HG03520 (cell line): ENCODE results near the gene OLFM4.

Experiments
- ATAC-seq: cut with Tn5 transposase; IDR thresholded peaks from one replicate; pipeline ENCODE4 v1.9.1; 2021; ENCODE audit warnings: mild to moderate bottlenecking, moderate library complexity; ENCODE audit not compliant: unreplicated experiment

Gene OLFM4

DNA sequence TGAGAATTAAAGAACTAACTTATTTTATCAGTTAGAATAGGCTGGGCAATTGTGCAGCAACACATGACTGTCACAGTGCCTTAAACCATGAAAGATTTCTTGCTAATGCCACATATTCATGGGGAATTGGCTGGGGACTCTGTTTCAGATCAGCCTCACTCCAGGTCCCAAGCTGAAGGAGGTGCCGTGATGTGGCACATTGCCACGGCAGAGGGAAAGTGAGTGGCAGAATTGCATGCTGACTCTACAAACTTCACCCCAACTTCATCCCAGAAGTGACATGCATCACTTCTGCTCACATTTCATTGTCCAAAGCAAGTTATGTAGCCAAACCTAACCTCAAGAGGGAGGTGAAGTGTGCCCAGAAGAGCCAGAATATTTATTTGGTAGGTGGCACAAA is 37.8 kb downstream of the OLFM4 start:
- no peak for ATAC-seq

- ATAC-seq: no peak
Measured at GRCh38 chr13:53068585-53069520, 40.2 kb downstream of the OLFM4 start.

DNA sequence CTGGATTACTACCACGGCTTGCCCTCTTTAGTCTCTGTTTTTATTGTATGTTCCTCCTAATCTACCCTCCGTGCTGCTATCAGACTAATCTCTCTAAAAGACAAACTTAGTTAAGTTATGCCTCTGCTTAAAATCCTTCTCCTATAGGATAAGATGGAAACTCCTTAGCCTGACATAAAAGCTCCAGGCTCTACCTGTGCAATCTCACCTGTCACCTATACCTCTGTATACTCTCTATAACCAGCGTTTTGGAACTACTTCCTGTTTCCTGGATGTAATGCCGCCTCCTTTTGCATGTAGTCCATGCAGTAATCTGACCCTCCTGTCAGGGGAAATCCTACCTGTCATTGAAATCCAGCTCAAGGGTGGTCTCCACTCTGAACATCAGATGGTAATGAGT is 41.2 kb downstream of the OLFM4 start:
- ATAC-seq: no peak

GRCh38 chr13:53073711-53074110 is 45.1 kb downstream of the OLFM4 start:
- no peak for ATAC-seq

DNA sequence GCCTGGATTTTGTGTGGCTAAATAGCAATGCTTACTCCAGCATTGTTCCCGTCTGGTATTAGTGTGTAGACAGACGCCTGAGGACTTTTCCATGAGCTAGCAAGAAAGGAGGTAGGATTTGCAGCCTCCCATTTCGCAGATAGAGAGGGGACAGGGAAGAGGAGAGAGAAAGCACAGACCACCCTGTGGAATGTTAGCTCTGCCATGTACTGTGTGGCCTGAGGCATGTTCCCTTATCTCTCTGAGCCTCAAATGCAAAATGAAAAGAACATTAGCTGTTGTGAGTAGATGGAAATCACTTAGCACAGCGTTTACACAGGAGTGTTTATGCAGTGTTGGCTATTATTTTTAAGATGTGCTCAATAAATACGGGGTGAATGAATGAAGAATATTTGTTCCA is 45.5 kb downstream of the OLFM4 start:
- no peak for ATAC-seq

DNA sequence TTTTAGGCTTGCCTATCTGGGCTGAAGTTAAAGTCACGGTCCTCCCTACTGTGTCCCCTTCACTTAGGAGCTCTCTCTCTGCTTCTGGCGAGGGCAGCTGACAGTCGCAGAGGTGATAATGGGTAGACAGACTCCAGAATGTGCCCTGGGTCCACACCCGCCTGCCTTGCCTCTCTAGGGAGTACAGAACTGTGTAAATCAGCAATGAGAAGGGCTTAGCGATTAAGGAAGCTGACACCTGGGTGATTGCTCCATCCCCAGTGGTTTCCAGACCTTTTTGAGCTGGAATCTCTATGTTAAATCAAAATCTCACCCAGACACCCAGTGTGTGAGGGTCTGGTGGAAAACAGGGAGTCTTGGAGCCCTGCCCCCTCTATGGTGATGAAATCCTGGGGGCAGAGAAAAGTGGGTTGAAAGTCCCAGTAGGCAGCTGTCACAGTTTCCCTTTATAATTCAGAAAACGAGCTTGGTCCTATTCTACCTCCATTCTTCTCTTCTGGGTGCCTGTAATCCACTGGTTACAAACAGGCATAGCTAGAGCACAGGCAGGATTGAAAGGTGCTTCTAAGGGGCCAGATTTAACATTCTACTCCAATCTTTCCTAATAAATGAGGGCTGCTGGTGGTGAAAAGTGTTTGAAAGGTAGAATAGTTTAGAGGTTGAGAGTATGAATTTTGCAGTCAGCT is 46.9 kb downstream of the OLFM4 start:
- ATAC-seq: no peak

- no peak for ATAC-seq
Measured at GRCh38 chr13:53079691-53080090, 51.1 kb downstream of the OLFM4 start.

GRCh38 chr13:53088871-53089270 is 60.3 kb downstream of the OLFM4 start:
- ATAC-seq: no peak

GRCh38 chr13:53089951-53090350 is 61.3 kb downstream of the OLFM4 start:
- no peak for ATAC-seq

DNA sequence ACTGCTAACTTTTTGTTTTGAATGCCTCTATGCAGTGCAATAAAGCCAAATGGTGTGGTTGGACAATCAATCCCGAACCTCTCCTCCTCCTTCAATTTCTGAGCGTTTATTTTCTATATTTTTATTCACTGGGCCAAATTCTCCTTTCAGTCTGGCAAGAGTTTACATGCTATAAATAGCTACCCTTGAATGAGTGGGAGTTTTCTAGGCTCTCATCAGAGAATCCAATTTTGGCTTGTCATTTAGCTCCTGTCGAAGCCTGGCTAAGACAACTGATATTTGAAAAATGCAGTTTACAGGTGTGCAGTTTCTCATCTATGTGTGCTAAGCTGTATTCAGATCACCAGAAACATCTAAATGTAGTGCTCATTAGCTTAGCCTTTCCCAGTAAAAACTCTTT is 61.8 kb downstream of the OLFM4 start:
- no peak for ATAC-seq

GRCh38 chr13:53092931-53093330 is 64.3 kb downstream of the OLFM4 start:
- ATAC-seq: no peak

DNA sequence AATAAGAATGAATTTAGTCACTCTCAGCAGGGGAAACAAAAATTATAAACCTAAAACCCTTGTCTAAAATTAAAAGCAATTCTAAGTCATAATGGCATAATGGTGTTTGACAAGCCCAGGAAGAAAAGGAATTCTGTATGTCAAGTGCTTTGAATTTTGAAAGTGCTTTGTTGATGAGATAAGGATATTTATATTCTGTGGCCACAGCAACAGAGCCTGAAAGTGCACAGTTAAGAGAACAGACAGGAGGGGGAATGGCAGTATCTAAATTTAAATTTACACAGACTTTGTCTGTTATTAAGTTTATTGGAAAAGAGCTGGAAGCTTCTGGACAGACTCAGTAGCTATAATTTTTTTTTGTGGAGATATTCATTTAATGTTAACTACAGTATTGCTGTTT is 69.8 kb downstream of the OLFM4 start:
- ATAC-seq: no peak

DNA sequence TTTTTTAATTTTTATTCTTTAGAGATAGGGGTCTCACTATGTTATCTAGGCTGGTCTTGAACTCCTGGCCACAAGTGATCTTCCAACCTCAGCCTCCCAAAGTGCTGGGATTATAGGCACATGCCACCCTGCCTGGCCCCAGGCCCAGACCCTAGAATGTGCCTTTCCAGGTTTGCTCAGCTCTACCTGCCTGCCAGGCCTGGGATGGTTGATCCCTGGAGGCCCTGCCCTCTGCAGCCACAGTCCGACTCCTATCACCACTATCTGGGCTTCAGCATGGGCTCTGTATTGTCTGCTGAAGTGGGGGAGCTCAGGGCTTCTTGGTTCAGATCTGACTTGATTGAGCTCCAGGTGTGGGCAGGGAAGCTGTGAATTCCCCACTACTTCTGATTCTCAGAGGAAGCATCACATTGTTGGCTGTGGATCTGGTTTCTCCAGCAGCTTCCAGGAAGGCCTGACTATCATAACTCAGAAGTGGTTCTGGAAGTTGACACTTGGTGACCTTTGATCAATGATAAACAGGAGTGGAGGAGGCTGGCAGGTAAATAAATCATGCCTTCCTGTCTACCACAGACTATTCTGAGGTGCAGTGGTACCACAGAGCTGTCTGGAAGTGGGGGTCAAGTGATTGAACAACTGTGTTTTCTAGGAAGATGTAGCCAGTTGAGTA is 71.9 kb downstream of the OLFM4 start:
- ATAC-seq: no peak
